PFSK-1 (cell line): ENCODE data around the gene HOXB9.

Experiments used
- FOXP2 ChIP-seq: optimal IDR thresholded peaks from 2 replicates; pipeline ENCODE3; 2011; ENCODE audit warnings: borderline replicate concordance, control low read depth, inconsistent platforms; ENCODE audit not compliant: insufficient read depth; ENCODE audit errors: extremely low read length, extremely low read depth
- POLR2AphosphoS5 ChIP-seq: IDR thresholded peaks from 2 replicates; pipeline ENCODE4 v1.6.1; 2012; ENCODE audit warnings: low read depth, mild to moderate bottlenecking, control low read depth, low read length, moderate library complexity
- REST ChIP-seq, 2 experiments: IDR thresholded peaks; 2 replicates each; pipeline versions ENCODE4 v1.6.1 to v1.8.0; 2011 to 2012; ENCODE audit warnings: low read depth in 2 of 2, low read length in 2 of 2, control low read depth in 1 of 2, inconsistent platforms in 1 of 2, mild to moderate bottlenecking in 1 of 2, moderate library complexity in 1 of 2; ENCODE audit not compliant: insufficient read depth in 1 of 2
- TAF1 ChIP-seq: IDR thresholded peaks from 2 replicates; pipeline ENCODE4 v1.6.1; 2012; ENCODE audit warnings: low read length, control low read depth, borderline replicate concordance; ENCODE audit not compliant: insufficient read depth

- TF ChIP-seq POLR2AphosphoS5, result no peak
- no peak for TF ChIP-seq TAF1
- no peak for TF ChIP-seq REST (IDR thresholded peaks at IDR 0.05; ENCODE audit: insufficient read depth in 1 of 2, low read depth in 2 of 2, low read length in 2 of 2)
- no peak for TF ChIP-seq FOXP2
Measured at GRCh38 chr17:48627623-48628521, 1.7 kb upstream of the HOXB9 start.
